HPDE6-E6E7 (cell line): ENCODE results near the gene APOL1.
"Not testable (repeated sequence)": the region's sequence is repeated elsewhere in the genome, so short reads cannot be mapped to it uniquely, and the experiment has no call there.

Experiments
- DNase-seq: peaks from one replicate; pipeline ENCODE4 v3.0.0; 2011; ENCODE audit warnings: missing footprints; ENCODE audit errors: extremely low spot score

The APOL1 gene

DNA sequence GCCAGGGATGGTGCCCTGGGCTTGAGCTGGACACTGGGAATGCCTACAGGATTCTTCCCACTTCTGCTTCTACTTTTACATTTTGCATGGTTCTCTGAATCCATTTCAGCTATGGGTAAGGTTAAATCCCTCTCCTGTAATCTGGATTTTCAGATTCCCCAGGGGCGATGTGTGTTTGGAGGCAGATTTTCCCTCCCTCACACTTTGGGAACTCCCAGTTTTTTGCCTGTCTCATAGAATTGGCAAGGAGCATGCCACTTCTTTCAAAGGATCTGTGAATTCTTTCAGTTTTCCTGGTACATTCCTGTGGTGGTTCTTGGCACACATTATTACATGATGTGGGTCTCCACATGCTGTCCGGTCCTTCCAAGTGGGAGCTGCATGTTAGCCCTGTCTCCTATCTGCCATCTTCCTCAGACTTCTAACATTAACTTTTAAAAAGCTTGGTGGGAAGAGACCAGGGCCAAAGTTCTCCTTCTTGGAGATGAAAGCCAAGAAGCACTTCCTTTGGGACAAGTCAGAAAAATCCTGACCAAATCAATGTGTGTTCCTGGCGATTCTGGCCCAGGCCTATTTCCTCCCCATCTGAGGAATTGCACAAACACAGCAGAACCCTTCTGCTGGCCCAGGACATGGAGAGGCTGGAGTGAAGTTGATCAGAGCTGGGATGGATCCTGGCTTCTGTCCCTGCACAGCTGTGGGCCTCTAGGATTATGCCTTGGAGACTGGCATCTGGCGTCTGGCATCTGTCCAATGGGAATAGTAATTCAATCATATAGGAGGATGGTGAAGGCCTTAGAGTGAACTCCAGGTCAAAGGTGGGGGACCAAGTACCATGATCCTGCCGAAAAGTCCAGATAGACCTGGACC is 8.2 kb upstream of the APOL1 start:
- no peak for DNase-seq

DNA sequence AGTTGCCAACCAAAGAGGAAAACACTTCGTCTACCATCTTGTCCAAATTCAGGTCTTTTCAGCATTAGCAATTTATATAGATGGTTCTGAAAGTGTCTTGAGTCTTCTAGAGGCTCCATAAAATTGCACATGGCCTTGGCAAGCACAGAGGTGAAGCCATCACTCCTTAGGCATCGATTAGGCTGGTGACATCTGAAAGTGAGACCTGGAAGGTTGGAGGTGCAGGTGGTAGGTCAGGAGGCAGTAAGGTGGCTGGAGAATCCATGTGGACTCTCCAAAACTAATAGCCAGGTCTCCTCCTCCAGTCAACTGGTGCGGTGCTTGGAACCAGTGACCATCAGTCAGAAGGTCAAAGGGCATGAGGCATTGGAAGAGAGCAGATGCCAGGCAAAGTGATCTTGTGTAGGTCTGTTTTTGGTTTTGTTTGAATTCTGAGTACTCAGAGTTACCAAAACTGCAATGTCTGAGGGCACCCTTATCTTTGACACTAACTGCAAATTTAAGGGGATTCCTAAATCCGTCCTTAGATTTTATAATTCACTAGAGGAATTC is 7.1 kb upstream of the APOL1 start:
- no peak for DNase-seq

- DNase-seq, result no peak
Observed at GRCh38 chr22:36246718-36247117, 6.2 kb upstream of the APOL1 start.

GRCh38 chr22:36247955-36248354 is 5.0 kb upstream of the APOL1 start:
- DNase-seq, result no peak

GRCh38 chr22:36249160-36249559 is 3.8 kb upstream of the APOL1 start:
- DNase-seq, result no peak

GRCh38 chr22:36250292-36250960 is 2.5 kb upstream of the APOL1 start:
- DNase-seq, result not testable (repeated sequence)

GRCh38 chr22:36251979-36252608 is 839 bp upstream of the APOL1 start:
- not testable (repeated sequence) for DNase-seq

GRCh38 chr22:36253523-36254490 is 874 bp downstream of the APOL1 start:
- DNase-seq, result no peak

DNA sequence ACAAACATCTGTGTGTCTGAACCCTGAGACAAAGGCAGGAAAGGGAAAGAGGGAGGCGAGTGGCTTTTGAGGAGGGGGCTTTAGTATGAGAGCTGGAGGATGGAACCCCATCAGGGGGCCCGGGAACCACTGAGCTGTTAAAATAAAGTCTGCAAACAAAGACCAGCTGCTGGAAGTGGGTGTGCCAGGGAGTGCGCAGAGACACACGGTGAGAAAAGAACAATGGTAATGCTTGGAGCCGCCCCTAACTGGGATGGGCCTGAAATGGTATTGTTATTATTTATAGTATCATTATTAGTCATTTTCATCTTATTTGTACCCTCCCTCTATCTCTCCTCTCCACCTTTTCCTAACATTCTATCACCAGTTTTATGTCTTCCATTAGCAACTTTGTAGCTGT is 2.6 kb downstream of the APOL1 start:
- not testable (repeated sequence) for DNase-seq

DNA sequence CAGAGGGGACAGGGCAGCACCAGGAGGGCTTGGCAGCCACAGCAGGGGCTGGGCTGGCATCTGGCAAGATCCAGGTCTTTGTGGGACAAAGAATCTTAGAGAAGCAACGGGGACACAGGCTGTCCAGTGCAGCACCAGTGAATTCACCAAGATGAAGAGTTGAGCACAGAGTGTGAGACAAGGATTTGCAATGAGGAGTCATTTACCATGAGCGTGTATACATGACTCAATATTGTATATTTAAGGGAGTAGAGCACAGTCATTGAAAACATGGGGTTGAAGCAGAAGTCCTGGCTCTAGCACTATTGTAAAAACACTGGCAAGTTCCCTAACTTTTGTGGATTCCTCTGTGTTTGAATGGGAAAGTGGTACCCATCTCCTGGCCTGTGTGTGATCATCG is 3.5 kb downstream of the APOL1 start:
- DNase-seq, result no peak

- no peak for DNase-seq
Observed at GRCh38 chr22:36257308-36257707, 4.4 kb downstream of the APOL1 start.

- DNase-seq, result no peak
Observed at GRCh38 chr22:36257948-36258670, 5.2 kb downstream of the APOL1 start.

- no peak for DNase-seq
Observed at GRCh38 chr22:36258701-36259614, 6.0 kb downstream of the APOL1 start.

DNA sequence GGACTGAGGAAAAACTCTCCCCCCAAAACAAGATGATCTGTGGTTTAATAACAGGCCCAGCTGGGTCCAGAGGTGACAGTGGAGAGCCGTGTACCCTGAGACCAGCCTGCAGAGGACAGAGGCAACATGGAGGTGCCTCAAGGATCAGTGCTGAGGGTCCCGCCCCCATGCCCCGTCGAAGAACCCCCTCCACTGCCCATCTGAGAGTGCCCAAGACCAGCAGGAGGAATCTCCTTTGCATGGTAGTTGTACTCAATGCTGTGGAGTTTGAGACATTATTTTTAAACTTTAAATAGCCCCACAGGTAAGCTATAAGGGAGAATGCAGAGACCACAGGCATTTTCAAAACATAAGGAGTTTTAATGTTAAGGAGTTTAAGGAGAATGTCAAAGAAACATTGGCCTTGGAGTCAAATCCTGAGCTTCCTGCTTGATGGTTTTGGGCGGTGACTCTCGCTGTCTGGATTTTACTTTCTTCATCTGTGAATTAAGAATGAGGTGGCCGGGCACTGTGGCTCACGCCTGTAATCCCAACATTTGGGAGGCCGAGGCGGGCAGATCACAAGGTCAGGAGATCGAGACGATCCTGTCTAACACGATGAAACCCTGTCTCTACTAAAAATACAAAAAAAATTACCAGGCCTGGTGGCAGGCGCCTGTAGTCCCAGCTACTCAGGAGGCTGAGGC is 6.8 kb downstream of the APOL1 start:
- no peak for DNase-seq

- not testable (repeated sequence) for DNase-seq
Observed at GRCh38 chr22:36261675-36262074, 8.7 kb downstream of the APOL1 start.

- not testable (repeated sequence) for DNase-seq
Observed at GRCh38 chr22:36262307-36262706, 9.4 kb downstream of the APOL1 start.

DNA sequence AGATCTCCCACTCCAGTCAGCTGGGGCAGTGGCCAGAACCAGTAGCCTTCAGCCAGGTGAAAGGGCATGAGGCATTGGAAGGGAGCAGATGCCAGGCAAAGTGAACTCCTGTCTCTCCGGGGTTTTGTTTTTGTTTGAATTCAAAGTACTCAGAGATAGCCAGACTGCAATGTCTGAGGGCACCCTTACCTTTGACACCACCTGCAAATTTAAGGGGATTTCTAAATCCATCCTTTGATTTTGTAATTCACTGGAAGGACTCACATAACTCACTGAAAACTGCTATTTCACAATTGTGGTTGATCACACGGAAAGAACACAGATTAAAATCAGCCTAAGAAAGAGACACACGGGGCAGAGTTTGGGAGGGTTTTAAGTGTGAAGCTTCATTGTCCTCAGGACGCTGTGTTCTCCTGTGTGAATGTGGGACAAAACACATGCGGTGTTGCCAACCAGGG is 10.3 kb downstream of the APOL1 start:
- DNase-seq, result not testable (repeated sequence)

GRCh38 chr22:36263886-36264664 is 11.1 kb downstream of the APOL1 start:
- not testable (repeated sequence) for DNase-seq
